ENCODE measurements around the gene SBF1. TPM values are rescaled to one million over a fixed set of nuclear protein-coding genes. Genes with fewer than 3 reads are reported as not detected.

Gene SBF1
- total RNA-seq, 3 donors from 2014 or later (not counting 1 experiment from before 2014, with no cell fraction given): 235 to 284 (median 242) TPM

DNA sequence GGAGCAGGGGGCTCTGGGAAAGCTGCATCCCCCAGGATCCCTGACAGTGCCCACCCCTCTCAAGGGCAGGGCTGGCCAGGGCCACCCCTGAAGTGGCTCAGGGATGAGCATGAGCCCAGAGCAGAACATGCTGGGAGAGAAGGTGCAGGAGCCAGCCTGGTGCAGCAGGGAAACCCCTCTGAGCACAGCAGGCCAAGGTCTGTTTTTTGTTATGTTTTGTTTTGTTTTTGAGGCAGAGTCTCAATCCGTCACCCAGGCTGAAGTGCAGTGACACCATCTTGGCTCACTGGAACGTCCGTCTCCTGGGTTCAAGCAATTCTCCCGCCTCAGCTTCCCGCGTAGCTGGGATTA lies 792 bp upstream of the SBF1 start:
- H3K9me3 Mint-ChIP-seq: no peaks in the 10 kb centered on the region
- intact Hi-C loops (cut with micrococcal nuclease): no loop called here
- peak overlapping the region; percentile 26 to 84 for H3K27ac Mint-ChIP-seq
- no peak overlapping the region for H3K27ac ChIP-seq (ENCODE audit: low read length)
- no peak overlapping the region for H3K4me3 ChIP-seq (ENCODE audit: low read length)
- ATAC-seq (no peak), DNase-seq (no peak)
- H3K36me3 ChIP-seq (ENCODE audit: control insufficient read depth, insufficient read depth, low read length): peaks cover 4% of the 10 kb centered on the region
- H3K27me3 ChIP-seq (ENCODE audit: control insufficient read depth, insufficient read depth, low read length): no peaks in the 10 kb centered on the region
- peaks cover 23 to 42% of the 10 kb centered on the region in 2 donors for H3K4me1 Mint-ChIP-seq
- peaks cover 6 to 8% of the 10 kb centered on the region in 2 donors for H3K27me3 Mint-ChIP-seq (ENCODE audit: low read depth in 2 of 2)
- H3K4me3 Mint-ChIP-seq: peak overlapping the region; percentile 76
- no peaks in the 10 kb centered on the region for H3K9me3 ChIP-seq (ENCODE audit: control insufficient read depth, insufficient read depth, low read length)
- H3K4me1 ChIP-seq (ENCODE audit: control insufficient read depth, insufficient read depth, low read length): peaks cover 42% of the 10 kb centered on the region
- H3K36me3 Mint-ChIP-seq: no peaks in the 10 kb centered on the region
- TF ChIP-seq, protein P1, sequence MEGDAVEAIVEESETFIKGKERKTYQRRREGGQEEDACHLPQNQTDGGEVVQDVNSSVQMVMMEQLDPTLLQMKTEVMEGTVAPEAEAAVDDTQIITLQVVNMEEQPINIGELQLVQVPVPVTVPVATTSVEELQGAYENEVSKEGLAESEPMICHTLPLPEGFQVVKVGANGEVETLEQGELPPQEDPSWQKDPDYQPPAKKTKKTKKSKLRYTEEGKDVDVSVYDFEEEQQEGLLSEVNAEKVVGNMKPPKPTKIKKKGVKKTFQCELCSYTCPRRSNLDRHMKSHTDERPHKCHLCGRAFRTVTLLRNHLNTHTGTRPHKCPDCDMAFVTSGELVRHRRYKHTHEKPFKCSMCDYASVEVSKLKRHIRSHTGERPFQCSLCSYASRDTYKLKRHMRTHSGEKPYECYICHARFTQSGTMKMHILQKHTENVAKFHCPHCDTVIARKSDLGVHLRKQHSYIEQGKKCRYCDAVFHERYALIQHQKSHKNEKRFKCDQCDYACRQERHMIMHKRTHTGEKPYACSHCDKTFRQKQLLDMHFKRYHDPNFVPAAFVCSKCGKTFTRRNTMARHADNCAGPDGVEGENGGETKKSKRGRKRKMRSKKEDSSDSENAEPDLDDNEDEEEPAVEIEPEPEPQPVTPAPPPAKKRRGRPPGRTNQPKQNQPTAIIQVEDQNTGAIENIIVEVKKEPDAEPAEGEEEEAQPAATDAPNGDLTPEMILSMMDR (IDR thresholded peaks at IDR 0.05): no peak
- 89% methylated on average over 6 of the region's 6 CpGs for WGBS (ENCODE audit: insufficient coverage)

DNA sequence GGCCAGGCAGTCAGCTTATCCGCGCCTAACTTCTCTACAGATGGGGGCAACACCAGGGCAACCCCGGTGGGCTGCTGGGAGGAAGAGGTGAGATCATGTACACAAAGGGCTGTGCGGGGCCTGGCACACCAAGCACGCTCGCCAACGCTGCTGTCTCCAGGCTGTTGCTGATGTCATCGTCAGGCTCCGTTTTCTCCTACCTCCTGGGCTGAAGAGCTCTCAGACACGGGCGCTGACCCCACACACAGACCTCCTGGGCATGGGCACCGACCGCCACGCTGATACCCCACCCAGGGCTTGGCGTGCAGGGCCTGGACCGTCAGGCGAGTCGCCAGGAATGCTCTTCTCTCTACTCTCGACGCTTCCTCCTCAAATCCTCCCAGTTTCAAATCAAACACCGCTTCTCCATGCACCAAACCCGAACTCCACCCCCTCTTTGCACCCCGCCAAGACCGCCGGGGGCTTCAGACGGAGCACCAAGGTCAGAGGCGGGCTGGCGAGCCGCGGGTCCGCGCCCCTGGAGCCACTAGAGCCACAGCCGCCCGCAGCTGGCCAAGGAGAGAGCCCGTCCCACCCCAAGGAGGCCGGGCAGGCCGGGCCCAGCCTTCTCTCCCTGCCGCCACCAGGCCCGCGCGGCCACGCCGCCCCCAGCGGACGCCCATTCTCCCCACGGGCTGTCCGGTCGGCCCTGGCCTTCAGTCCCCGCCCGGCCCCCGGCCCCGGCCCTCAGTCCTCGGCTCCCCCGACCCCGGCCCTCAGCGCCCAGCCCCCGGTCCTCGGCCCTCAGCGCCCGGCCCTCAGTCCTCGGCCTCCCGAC lies 772 bp downstream of the SBF1 start:
- intact Hi-C loops (cut with micrococcal nuclease): loop anchor here (5.0 kb wide), 1 partner anchor 33 kb away; the partner anchor contains the start of genes LMF2 and NCAPH2
- Histone ChIP-seq H3K36me3 (ENCODE audit: control insufficient read depth, insufficient read depth, low read length) (peaks cover 4% of the 10 kb centered on the region), H3K27ac (ENCODE audit: low read length) (peak overlapping the region; percentile 54), H3K4me3 (ENCODE audit: low read length) (peak overlapping the region; percentile 68), H3K9me3 (ENCODE audit: control insufficient read depth, insufficient read depth, low read length) (no peaks in the 10 kb centered on the region), H3K4me1 (ENCODE audit: control insufficient read depth, insufficient read depth, low read length) (peaks cover 58% of the 10 kb centered on the region), H3K27me3 (ENCODE audit: control insufficient read depth, insufficient read depth, low read length) (no peaks in the 10 kb centered on the region)
- Mint-ChIP-seq H3K9me3 (no peaks in the 10 kb centered on the region), H3K4me1 (peaks cover 28 to 57% of the 10 kb centered on the region in 2 donors), H3K4me3 (peak overlapping the region; percentile 97), H3K36me3 (no peaks in the 10 kb centered on the region), H3K27ac (peak overlapping the region; percentile 79), H3K27me3 (ENCODE audit: low read depth in 2 of 2) (no peaks in the 10 kb centered on the region)
- DNase-seq (peak in 1 of 2 donors; percentile 52), ATAC-seq (no peak)
- TF ChIP-seq, protein P1 (IDR thresholded peaks at IDR 0.05): no peak
- 8% methylated on average over 62 of the region's 62 CpGs for WGBS (ENCODE audit: insufficient coverage)

DNA sequence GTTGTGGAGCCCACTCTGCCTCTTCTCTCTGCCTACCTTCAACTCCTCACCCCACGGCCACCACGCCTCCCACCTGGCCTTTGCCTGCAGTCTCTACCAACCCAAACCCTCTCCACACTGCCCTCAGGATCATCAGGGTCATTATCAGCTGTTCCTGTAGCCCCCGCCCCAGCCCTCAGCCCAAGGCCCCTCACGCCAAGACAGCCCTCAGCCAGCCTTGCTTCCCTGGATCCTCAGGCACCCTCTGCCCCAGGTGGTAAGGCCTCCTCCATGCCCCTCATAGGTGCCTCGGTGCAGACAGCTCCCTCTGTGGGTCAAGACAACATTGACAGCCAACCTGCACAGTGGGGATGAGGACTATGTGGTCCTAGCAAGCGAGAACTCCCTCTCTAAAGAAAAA lies 1.7 kb downstream of the SBF1 start:
- H3K4me1 Mint-ChIP-seq: peaks cover 33 to 67% of the 10 kb centered on the region in 2 donors
- TF ChIP-seq, protein P1 (IDR thresholded peaks at IDR 0.05): no peak
- peak overlapping the region; percentile 79 for H3K27ac Mint-ChIP-seq
- ATAC-seq (no peak), DNase-seq (peak in 1 of 2 donors; percentile 76)
- H3K4me3 Mint-ChIP-seq: peak overlapping the region; percentile 97
- H3K27me3 Mint-ChIP-seq (ENCODE audit: low read depth in 2 of 2): no peaks in the 10 kb centered on the region
- H3K36me3 Mint-ChIP-seq: no peaks in the 10 kb centered on the region
- Histone ChIP-seq H3K4me1 (ENCODE audit: control insufficient read depth, insufficient read depth, low read length) (peaks cover 68% of the 10 kb centered on the region), H3K36me3 (ENCODE audit: control insufficient read depth, insufficient read depth, low read length) (peaks cover 4% of the 10 kb centered on the region), H3K4me3 (ENCODE audit: low read length) (no peak overlapping the region), H3K27ac (ENCODE audit: low read length) (peak overlapping the region; percentile 54), H3K27me3 (ENCODE audit: control insufficient read depth, insufficient read depth, low read length) (no peaks in the 10 kb centered on the region), H3K9me3 (ENCODE audit: control insufficient read depth, insufficient read depth, low read length) (no peaks in the 10 kb centered on the region)
- 69% methylated on average over 6 of the region's 6 CpGs for WGBS (ENCODE audit: insufficient coverage)
- H3K9me3 Mint-ChIP-seq: no peaks in the 10 kb centered on the region
- intact Hi-C loops (cut with micrococcal nuclease): loop anchor here (5.0 kb wide), 1 partner anchor 34 kb away; the partner anchor contains the start of genes LMF2 and NCAPH2
